WERI-Rb-1 (cell line): ENCODE results near the gene NATD1.

Source experiments
- DNase-seq: peaks from one replicate; pipeline ENCODE4 v3.0.0-alpha.2; 2020
- H3K27ac ChIP-seq: fragments of 250-450 bp; sonication (Bioruptor Pico); 2 replicates; pipeline ENCODE4 v1.5.1; 2020; ENCODE audit warnings: mild to moderate bottlenecking, moderate library complexity
- H3K27me3 ChIP-seq: fragments of 250-450 bp; sonication (Bioruptor Pico); 2 replicates; pipeline ENCODE4 v1.5.1; 2021; ENCODE audit warnings: mild to moderate bottlenecking, low read depth, moderate library complexity; ENCODE audit not compliant: insufficient read depth, severe bottlenecking
- H3K36me3 ChIP-seq: fragments of 250-450 bp; sonication (Bioruptor Pico); 2 replicates; pipeline ENCODE4 v1.5.1; 2020; ENCODE audit warnings: mild to moderate bottlenecking, moderate library complexity
- H3K4me3 ChIP-seq: 2 replicates; pipeline ENCODE4 v1.5.1; 2011; ENCODE audit warnings: low read depth, mild to moderate bottlenecking, control low read depth, low read length
- H3K9me3 ChIP-seq: fragments of 250-450 bp; sonication (Bioruptor Pico); 2 replicates; pipeline ENCODE4 v1.5.1; 2021; ENCODE audit warnings: mild to moderate bottlenecking, moderate library complexity; ENCODE audit not compliant: severe bottlenecking
- CTCF ChIP-seq: IDR thresholded peaks from 2 replicates; pipeline ENCODE4 v1.5.1; 2011; ENCODE audit warnings: low read depth, mild to moderate bottlenecking, control low read depth, inconsistent platforms, low read length

NATD1 gene

DNA sequence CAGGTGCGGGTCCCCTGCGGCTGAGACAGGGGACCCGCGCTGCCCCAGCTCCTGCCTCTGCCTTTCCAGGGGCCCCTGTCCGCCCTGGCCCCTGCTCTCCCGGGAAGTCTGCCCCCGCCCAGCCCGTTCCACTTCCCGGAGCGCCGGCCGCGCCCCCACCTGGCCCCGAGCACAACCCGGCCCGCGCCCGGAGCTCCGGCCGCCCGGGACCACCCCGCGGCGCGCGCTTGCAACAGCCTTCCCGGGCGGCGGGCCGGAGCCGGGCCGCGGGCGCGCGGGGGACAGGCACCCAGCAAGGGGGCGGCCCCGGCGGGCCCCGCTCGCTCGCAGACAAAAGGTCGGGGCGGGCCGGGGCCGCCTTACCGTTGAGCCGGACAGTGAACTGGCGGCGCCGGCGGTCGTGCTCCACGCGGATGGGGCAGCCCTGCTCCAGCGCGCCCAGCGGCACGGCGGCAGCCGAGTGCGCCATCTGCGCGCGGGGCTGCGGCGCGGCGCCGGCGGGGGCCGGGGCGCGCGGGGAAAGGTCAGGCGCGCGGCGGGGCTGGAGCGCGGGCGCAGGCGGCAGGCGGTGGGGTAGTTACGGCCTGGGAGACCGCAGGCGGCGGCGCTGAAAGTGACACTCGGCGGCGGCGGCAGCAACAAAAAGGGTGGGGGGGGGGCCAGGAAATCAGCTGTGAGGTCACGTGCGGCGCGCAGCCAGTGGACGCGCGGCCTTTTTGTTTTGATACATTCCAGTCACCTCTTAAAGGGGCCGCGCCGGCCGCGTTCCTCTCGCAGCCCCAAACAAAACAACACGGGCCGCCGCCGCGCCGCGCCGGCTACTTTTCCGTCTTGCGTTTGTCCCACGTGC lies at the start of gene NATD1:
TSS of gene NATD1 (minus strand) at position 615 of the 850 bp plus-strand sequence. CDS start at position 469, 146 bp downstream.
- H3K9me3 ChIP-seq: no peaks in the 10 kb centered on the region
- peak within 1 kb of the TSS; percentile 66 for H3K4me3 ChIP-seq
- H3K27me3 ChIP-seq: no peaks in the 10 kb centered on the region
- no peak for TF ChIP-seq CTCF
- H3K27ac ChIP-seq: no peak within 1 kb of the TSS
- no peaks in the 10 kb centered on the region for H3K36me3 ChIP-seq
- DNase-seq: peak; percentile 78

DNA sequence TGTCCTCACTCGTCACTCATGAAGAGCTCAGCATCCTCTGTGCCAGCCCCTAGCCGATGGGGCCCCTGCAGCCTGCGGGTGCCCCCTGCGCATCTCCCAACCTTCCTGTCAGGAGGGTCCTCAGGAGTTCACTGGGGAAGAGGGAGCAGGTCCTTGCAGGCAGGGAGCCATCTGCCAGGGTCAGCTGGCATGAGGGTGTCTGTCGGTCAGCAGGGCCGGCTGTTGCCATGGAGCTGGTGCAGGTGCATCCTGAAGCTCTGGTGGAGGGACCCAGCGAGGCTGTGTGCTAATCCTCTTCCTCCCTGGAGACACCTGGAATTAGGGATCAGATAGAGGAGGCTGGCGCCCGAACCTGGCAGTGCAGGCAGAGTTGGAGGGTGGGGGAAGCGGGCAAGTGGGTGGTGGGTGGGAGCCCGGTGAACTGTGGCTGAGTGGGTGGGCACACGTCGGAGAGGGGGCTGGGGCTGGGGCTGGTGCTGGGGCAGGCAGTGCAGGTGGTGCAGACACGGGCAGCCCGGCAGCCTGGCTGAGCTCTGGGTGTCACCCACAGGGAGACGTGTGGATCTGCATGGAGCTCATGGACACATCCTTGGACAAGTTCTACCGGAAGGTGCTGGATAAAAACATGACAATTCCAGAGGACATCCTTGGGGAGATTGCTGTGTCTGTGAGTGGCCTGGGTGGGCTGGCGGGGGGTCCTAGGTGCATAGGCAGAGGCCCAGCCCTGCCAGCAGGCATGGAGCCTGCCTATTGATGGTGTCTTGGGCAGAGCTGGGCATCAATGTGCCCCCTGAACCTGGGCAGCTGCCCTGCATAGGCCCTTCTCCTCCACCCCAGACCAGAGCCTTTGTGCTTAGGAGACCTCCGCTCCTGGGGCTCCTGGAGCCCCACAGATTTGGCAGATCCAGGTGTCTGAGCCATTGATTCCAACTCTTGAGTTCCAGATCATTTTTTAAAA lies 48.7 kb upstream of the NATD1 start:
- Histone ChIP-seq H3K27me3 (peaks cover 16% of the 10 kb centered on the region), H3K4me3 (no peak overlapping the region), H3K36me3 (peaks cover 14% of the 10 kb centered on the region; the same call in 1 of the 2 replicates), H3K27ac (no peak overlapping the region), H3K9me3 (no peaks in the 10 kb centered on the region)
- DNase-seq: no peak
- TF ChIP-seq CTCF: no peak

DNA sequence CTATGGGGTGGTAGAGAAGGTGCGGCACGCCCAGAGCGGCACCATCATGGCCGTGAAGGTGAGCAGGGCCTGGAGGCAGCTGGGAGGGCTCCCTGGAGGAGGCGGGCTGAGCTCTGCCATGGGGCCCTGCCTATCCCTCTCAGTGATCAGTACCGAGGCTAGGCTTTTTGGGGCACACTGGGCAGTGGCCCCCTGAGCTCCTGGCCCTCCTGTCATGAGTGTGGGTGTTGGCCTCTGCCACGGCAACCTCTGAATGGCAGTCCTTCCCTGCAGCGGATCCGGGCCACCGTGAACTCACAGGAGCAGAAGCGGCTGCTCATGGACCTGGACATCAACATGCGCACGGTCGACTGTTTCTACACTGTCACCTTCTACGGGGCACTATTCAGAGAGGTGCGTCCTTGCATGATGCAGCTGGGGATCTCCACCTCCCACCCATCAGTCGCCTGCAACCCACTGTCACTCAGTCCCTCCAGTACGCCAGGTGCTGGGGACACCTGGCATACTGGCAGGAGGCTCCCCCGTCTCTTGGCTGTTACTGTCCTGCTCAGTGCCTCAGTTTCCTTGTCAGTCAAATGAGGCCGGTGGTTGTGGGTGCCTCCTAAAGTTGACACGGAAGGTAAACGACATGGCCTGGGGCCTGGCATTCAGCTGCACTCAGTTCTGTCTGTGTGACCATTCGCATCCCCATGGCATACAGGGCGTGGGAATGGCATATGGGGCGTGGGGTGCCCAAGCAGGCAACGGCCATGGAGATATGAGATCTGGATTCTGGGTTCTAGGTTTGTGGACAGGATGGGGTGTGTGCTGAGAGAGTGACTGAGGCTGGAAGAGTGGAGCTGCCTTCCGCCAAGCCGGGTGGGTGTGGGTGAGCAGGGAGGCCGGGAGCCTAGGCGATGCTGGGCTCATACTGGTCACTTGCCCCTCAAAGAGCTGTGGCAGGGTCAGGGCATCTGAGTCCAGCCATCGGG lies 47.7 kb upstream of the NATD1 start:
- Histone ChIP-seq H3K4me3 (no peak overlapping the region), H3K36me3 (peaks cover 14% of the 10 kb centered on the region; the same call in 1 of the 2 replicates), H3K9me3 (no peaks in the 10 kb centered on the region), H3K27me3 (peaks cover 16% of the 10 kb centered on the region), H3K27ac (no peak overlapping the region)
- TF ChIP-seq CTCF: no peak
- no peak for DNase-seq

DNA sequence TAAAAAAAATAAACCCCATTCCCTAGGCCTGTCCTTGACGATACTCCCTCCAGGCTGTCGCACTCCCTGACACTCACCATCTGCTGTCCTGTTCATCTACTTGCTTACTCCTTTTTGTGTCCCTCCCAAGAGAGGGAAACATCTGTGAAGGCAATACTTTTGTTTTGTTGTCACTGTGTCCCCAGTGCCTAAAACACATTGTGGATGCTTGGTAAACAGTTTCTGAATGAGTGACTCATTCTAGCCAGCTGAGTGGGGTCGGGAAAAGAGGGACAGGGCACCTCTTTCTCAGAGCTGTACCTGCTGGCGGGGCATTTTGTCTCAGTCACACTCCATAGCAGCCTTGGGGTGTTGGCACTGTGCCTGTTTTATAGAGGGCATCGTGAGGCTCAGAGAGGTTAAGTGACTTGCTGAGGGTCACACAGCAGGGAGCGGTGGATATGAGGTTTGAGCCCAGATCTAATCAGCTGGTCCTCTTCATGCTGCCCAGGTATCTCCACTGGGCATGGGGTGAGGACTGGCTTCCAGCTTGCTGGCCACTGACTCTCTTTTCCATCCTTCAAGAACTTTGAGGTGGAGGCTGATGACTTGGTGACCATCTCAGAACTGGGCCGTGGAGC lies 46.9 kb upstream of the NATD1 start:
- Histone ChIP-seq H3K4me3 (no peak overlapping the region), H3K27ac (no peak overlapping the region), H3K27me3 (peaks cover 17% of the 10 kb centered on the region), H3K36me3 (peaks cover 14% of the 10 kb centered on the region; the same call in 1 of the 2 replicates), H3K9me3 (no peaks in the 10 kb centered on the region)
- TF ChIP-seq CTCF: no peak
- no peak for DNase-seq
